ENCODE results near the gene TNIP1.

Gene TNIP1

GRCh38 chr5:151104795-151105194 is 24.0 kb upstream of the TNIP1 start:
- no peak for DNase-seq

GRCh38 chr5:151101746-151102145 is 20.9 kb upstream of the TNIP1 start:
- no peak for DNase-seq

DNA sequence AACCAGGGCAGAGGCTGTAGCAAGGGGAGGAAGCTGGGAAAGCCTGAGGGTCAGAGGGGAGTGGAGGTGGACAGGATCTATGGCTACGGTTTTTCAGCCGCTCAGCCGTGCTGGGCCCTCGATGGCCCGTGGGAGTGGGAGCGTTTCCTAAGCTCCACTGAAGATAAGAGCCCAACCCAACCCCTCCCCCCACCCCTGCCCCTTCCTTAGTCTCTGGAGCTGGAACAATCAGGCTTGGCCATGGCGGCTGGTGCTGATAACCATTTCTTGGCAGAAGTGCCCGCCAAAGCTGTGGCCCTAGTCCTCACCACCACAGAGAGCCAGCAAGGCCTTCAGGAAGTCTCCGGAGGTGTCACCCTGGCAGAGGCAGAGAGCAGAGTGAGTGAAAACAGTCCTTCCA is 20.3 kb upstream of the TNIP1 start:
- DNase-seq = no peak

DNA sequence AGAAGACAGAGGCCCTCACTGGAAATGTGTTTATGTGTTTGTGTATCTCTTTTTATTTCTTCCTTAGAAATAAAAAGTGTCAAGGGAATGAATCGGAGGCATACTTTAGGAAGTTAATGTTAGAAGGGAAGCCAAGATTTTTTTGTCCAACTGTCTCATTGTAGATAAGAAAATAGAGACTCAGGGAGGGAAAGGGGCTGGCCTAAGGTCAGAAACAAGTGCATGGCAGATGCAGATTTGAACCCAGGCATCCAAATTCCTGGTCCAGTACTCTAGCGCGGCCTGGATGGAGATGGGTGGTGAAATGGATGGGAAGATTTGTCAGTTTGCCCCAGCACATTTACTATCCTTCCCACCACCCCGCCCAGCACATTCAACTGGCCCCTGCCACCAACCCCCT is 19.8 kb upstream of the TNIP1 start:
- DNase-seq = no peak

DNA sequence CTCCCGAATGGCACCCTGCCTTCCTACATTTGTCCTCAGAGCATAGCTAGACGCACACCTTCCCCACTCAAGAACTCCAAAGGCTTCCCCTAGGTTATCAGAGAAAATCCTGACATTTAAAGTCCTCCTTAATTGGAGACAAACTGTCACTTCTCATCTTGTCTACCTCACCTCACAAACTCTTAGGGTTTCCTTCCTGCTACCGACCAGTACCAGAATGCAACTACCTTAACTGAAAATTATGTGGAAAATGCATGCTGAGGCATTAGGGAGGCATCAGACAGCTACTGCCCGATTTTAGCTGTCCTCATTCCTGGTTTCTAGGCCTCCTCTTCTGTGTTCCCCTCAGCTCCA is 17.9 kb upstream of the TNIP1 start:
- DNase-seq = no peak

DNA sequence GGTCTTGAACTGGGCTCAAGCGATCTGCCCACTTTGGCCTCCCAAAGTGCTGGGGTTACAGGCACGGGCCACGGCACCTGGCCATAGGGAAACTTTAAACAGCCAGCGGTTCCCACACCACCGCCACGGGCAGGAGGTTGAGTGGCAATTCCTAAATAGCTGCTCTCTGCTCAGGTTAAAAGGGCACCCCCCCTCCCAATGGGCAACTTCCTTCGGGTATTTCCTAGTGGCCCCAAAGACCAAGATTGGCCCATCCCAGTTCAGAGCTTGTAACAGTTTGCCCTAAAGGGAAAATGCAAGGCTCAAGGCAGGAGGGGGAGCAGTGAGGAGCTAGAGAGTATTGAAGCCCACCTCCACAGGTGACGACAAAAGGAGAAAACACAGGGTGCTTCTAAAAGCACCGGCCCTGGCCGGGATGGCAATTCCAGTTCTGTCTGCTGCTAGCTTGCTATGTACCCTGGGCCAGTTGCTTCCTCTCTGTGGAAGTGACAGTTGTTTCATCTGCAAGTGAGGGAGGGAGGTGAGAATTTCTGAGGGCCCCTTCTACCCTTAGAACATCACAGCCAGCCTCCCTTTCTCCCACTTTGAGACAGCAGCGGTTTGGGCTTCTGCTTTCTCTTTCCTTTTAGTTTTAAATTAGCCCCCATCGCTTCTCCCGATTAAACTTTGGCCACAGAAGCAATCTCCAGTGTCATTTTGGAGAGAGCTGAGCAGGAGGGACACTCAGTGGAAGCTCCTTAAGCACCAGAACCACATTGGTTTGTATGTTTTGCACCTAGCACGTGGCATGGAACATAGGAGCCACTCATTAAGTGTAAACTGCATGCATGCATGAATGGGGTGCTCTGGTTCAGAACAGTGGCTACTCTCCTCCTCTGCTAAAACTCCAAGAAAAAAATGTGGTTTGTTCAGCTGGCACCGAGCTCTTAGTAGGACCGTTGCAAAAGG is 17.3 kb upstream of the TNIP1 start:
- DNase-seq = no peak

- no peak for DNase-seq
Observed at GRCh38 chr5:151097061-151097460, 16.2 kb upstream of the TNIP1 start.

DNA sequence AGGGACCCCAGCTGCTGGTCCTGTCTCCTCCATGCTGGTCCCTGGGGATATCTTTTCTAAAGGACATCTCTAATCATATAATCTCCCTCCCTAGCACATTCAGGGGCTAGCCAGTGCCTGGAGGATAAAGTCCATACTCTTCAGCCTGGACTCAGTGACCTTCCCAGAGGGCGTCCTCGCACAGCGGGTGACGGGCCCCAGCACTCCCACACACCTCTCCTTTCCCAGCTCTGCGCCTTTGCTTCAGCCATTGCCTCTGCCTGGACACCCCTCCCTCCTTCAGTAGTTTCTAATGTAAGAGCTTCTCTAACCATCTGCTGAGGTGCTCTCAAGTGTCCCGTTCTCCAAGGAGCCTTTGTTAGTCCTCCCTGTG is 15.2 kb upstream of the TNIP1 start:
- DNase-seq = no peak

- no peak for DNase-seq
Observed at GRCh38 chr5:151095341-151096000, 14.6 kb upstream of the TNIP1 start.

DNA sequence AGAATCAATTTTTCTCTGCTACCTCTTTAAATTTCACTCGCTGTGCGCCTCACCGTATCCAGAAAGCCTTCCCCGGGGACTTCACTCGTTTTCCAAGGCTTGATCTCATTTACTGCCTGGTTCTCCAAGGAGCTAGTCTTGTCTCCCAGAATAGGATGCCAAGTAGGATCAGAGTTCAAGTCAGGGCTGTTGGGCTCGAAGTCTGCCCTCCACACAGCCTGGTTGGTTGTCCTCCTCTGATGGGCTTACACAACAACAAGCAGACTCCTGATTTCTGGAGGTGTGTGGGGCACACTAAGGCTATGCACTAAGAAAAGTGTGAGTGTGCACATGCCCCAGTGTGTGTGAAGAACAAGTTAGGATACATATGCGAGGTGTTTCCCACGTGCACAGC is 14.0 kb upstream of the TNIP1 start:
- DNase-seq = no peak

DNA sequence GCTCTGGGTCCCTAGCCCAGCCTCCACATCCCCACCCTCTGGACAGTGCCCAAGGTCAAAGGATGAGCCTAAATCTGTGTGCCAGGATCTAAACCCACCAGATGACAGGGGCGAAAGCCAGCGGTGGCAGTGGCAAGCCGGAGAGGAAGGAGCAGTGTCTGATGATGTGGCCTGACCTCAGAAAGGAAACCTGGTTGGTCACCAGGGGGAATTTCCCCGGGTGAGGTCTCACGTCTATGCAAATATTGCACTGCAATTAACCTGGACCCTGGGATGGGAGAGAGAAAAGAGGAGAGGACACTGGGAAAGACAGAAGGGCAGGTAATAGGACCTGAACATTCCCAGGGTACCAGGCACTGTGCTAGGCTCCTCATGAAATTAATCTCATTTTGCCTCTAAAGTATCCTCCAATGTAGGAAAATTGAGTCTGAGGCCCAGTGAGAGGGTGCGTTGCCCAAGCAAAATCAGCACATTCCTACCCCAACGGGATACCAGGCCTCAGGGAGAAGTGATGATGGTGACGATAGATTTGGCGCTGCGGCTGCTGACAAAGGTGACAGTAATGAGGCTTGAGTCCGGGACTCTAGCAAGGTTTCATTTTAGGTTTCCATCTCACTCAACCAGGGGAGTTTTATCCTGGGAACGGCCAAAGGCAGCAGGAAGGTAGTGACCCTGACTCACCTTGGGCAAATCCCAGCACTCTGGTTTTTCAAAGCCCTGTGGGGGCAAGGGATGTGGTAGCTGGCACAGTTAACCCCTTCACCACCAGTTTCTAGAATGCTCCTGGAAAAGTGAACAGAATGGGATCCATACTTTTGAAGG is 13.4 kb upstream of the TNIP1 start:
- DNase-seq = peak; percentile 67

- no peak for DNase-seq
Observed at GRCh38 chr5:151093476-151093889, 12.6 kb upstream of the TNIP1 start.

DNA sequence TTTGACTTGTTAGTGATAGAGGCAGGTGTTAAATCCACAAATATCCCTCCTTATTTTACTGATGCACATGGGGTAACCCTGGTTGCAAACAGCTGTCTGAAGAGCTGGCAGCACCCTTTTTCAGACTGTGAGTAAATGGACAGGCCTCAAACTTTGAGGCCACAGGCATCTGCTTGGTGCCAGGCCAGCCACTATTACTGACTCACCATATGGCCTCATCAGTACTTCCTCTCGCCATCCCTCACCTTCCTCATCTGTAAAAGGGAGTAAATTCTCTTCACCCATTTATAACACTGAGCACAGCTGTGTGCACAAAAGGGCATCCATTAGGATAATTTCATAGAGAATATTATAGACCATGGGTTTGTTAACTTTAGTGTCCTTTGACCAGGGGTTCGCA is 11.9 kb upstream of the TNIP1 start:
- DNase-seq = no peak

- no peak for DNase-seq
Observed at GRCh38 chr5:151089726-151090125, 8.9 kb upstream of the TNIP1 start.

GRCh38 chr5:151088986-151089385 is 8.2 kb upstream of the TNIP1 start:
- no peak for DNase-seq

DNA sequence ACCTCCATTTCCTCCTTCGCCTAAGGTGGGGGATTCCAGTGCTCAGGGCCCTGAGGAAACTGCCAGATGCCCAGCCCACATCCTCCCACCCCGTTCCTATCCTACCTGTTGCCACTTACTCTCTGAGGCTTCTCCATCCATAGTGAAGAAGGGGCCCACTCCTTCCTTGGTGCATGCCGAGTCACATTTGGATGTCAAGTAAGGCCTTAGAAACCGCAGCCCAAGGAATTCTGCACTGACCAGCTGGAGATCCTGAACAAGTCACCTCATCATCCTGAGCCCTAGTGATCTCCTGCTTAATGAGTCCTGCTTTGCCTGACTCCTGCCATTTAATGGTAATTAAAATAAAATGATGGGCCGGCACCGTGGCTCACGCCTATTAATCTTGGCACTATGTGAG is 6.7 kb upstream of the TNIP1 start:
- no peak for DNase-seq

DNA sequence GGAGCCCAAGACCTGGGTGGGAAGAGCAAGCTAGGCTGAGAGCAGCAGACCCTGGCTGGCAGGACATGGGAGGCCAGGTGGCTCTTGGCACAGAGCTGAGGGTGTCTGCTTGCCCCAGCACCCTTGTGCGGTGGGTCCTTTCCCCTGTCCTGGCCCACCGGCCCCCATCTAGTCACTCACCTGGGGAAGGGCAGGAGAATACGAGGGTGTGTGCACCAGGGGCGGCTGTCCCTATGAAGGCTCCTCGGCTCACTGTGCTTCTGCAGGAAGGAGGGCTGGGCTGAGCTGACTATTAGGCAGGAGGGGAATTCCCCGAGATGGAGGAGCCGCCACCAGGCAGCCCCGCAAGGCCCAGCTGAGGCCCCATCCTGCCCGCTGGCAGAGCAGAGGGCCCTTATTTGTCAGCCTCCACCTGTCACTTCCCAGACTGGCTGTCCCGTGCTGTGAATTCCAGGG is 6.1 kb upstream of the TNIP1 start:
- DNase-seq = peak; percentile 68

- no peak for DNase-seq
Observed at GRCh38 chr5:151086192-151086869, 5.5 kb upstream of the TNIP1 start.

GRCh38 chr5:151085517-151086041 is 4.7 kb upstream of the TNIP1 start:
- no peak for DNase-seq

- no peak for DNase-seq
Observed at GRCh38 chr5:151084363-151084762, 3.5 kb upstream of the TNIP1 start.

DNA sequence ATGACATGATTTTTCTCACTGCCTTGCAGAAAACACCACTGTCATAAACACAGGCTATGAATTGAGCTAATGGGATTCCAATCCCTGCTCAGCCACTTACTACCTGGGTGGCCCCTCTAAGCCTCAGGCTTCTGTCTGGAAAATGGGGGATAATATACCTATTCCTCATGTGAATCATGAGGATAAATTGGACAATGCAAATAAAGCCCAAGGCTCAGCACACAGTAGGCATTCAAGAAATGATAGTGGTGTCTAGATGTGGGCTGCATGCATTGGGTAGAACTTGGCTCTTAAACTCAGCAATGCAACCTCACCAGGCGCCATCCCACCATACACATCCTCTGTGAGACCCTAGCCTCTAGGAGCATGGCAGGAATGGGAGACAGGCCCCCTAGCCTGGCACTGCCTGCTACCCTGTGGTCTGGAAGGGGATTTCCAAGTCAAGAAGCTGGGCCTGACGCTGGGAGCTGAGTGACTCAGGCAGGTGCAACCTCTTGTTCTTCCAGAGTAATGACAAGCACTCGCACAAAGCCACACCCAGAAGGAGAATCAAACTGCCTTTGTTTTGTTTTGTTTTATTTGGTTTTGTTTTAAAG is 2.3 kb upstream of the TNIP1 start:
- DNase-seq = peak; percentile 59

DNA sequence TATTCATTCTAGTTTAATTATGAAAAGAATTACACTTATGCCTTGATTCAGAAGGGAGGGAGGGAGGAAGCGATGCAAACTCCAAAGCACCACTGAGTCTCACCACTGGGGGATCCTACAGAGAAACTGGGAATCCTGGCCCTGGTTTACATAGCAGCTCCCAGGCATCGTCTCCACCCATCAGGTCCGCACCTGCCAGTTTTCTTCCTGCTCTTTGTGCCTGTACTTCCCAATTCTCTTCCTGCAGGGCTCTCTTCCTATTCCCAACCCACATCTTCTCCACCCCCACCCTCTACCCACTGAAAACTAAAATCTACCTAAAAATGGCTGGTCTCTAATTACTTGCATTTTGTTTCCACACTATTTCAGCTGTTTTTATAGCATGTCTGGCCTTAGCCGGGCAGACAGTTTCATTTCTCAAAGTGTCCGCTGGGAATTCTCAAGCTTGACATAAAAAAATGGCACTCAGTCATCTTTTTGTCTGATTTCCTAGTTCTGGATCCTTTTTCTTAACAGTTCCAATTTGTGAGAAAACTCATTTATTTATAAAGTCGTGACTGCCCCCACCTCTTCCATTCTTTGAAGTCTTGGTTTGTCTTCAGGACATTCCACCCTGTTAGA is 1.6 kb upstream of the TNIP1 start:
- DNase-seq = no peak

Measured in activated CD4-positive, CD25-positive, alpha-beta regulatory T cell treated with anti-CD3 and anti-CD28 coated beads, Interleukin-2, amount 50 U/mL, for 72 hours (primary cell).